Measurements from ENCODE around the gene RNF113A.
A peak's percentile ranks its signal among the peaks of the same experiment; 100 is the strongest.
"Not testable (repeated sequence)": the region's sequence is repeated elsewhere in the genome, so short reads cannot be mapped to it uniquely, and the experiment has no call there.

RNF113A gene

GRCh38 chrX:119871599-119872395 lies at the start of gene RNF113A, which contains the start of gene NDUFA1:
Gene RNF113A, minus strand, starts transcription at chrX:119871733. Its CDS starts 120 bp downstream, at chrX:119871613.
Gene NDUFA1, plus strand, starts transcription at chrX:119871832. Its CDS starts 80 bp downstream, at chrX:119871912.
- DNase-seq: peak; percentile 78

GRCh38 chrX:119919835-119920585 lies 48.5 kb upstream of the RNF113A start:
- no peak for DNase-seq

GRCh38 chrX:119917877-119918276 lies 46.3 kb upstream of the RNF113A start:
- no peak for DNase-seq

- no peak for DNase-seq
Observed at GRCh38 chrX:119916310-119916709, 44.8 kb upstream of the RNF113A start.

- no peak for DNase-seq
Observed at GRCh38 chrX:119900976-119901375, 29.4 kb upstream of the RNF113A start.

- peak; percentile 22 for DNase-seq
Observed at GRCh38 chrX:119899125-119899524, 27.6 kb upstream of the RNF113A start.

- peak; percentile 13 for DNase-seq
Observed at GRCh38 chrX:119895843-119896326, 24.4 kb upstream of the RNF113A start, which contains the start of gene AKAP14. Gene AKAP14, plus strand, starts transcription at chrX:119895893. Its CDS starts 7,331 bp downstream, at chrX:119903224.

- not testable (repeated sequence) for DNase-seq
Observed at GRCh38 chrX:119891961-119892692, 20.6 kb upstream of the RNF113A start.

GRCh38 chrX:119890626-119891025 lies 19.1 kb upstream of the RNF113A start:
- not testable (repeated sequence) for DNase-seq

- peak; percentile 71 for DNase-seq
Observed at GRCh38 chrX:119887721-119888425, 16.3 kb upstream of the RNF113A start.

GRCh38 chrX:119885554-119886428 lies 14.3 kb upstream of the RNF113A start:
- no peak for DNase-seq

GRCh38 chrX:119880552-119881437 lies 9.3 kb upstream of the RNF113A start:
- peak; percentile 18 for DNase-seq

GRCh38 chrX:119880076-119880475 lies 8.5 kb upstream of the RNF113A start:
- DNase-seq: no peak

GRCh38 chrX:119878740-119879139 lies 7.2 kb upstream of the RNF113A start:
- no peak for DNase-seq

GRCh38 chrX:119871245-119871598 lies 311 bp downstream of the RNF113A start:
- peak; percentile 45 for DNase-seq

GRCh38 chrX:119870626-119871131 lies 854 bp downstream of the RNF113A start:
- DNase-seq: peak; percentile 45

- no peak for DNase-seq
Observed at GRCh38 chrX:119853444-119853843, 18.1 kb downstream of the RNF113A start.

GRCh38 chrX:119852382-119853353 lies 18.9 kb downstream of the RNF113A start, which contains the start of gene UPF3B:
Gene UPF3B, minus strand, starts transcription at chrX:119852963. Its CDS starts 35 bp downstream, at chrX:119852928.
- peak; percentile 94 for DNase-seq

GRCh38 chrX:119833905-119834304 lies 37.6 kb downstream of the RNF113A start:
- DNase-seq: no peak

Measured in NCI-H526 treated with DMSO at 0.1 percent for 48 hours (cell line).